HEK293 (cell line): ENCODE measurements around the gene GPR160.
"Not testable (repeated sequence)": the region's sequence is repeated elsewhere in the genome, so short reads cannot be mapped to it uniquely, and the experiment has no call there.

Experiments
- CTCF ChIA-PET: fragments of 350-600 bp; formaldehyde crosslinking; extraction: SDS; loops from one replicate; lab custom pipeline; 2021; ENCODE audit warnings: antibody characterized with exemption; lab: Yijun Ruan, JAX
- POLR2A ChIA-PET: fragments of 300-600 bp; formaldehyde crosslinking; extraction: SDS; loops from one replicate; lab custom pipeline; 2020; ENCODE audit warnings: antibody characterized with exemption, inconsistent platforms; lab: Yijun Ruan, JAX
- H3K27ac ChIP-seq: fragments of 200-500 bp; sonication (Bioruptor generic); 2 replicates; pipeline ENCODE4 v1.5.1; 2014; ENCODE audit warnings: low read depth, low read length, control low read depth, inconsistent platforms; ENCODE audit errors: extremely low read depth
- H3K36me3 ChIP-seq, 2 experiments: fragments of 200-500 bp in 1 of 2; sonication (Bioruptor generic) in 1 of 2; 1 replicate in 1 of 2; 2 replicates in 1 of 2; pipeline ENCODE4 v1.5.1; 2014 to 2017; ENCODE audit warnings: inconsistent platforms in 2 of 2, low read length in 2 of 2; ENCODE audit not compliant: control insufficient read depth in 2 of 2, insufficient read depth in 1 of 2
- H3K4me1 ChIP-seq: fragments of 200-500 bp; sonication (Bioruptor generic); 2 replicates; pipeline ENCODE4 v1.5.1; 2014; ENCODE audit warnings: mild to moderate bottlenecking, low read length, inconsistent platforms; ENCODE audit not compliant: control insufficient read depth, insufficient read depth
- H3K4me3 ChIP-seq: 2 replicates; pipeline ENCODE4 v1.5.1; 2011; ENCODE audit warnings: low read depth, mild to moderate bottlenecking, control low read depth, low read length, moderate library complexity
- H3K9me3 ChIP-seq: fragments of 200-500 bp; sonication (Bioruptor generic); 2 replicates; pipeline ENCODE4 v1.5.1; 2014; ENCODE audit warnings: low read depth, low read length, inconsistent platforms; ENCODE audit not compliant: control insufficient read depth, insufficient read depth
- GLI4 ChIP-seq: fragments of 450-650 bp; formaldehyde crosslinking; IDR thresholded peaks from 2 replicates; pipeline ENCODE4 v1.5.1; 2016; ENCODE audit warnings: missing biosample characterization, missing genetic modification characterization
- GLIS1 ChIP-seq: fragments of 450-650 bp; formaldehyde crosslinking; IDR thresholded peaks from 2 replicates; pipeline ENCODE4 v1.5.1; 2016; ENCODE audit warnings: missing biosample characterization, missing genetic modification characterization
- KLF9 ChIP-seq: fragments of 450-650 bp; formaldehyde crosslinking; IDR thresholded peaks from 2 replicates; pipeline ENCODE4 v1.5.1; 2016; ENCODE audit warnings: missing biosample characterization, missing genetic modification characterization, low read depth
- TRIM28 ChIP-seq: IDR thresholded peaks from 2 replicates; pipeline ENCODE4 v1.6.1; 2011; ENCODE audit warnings: low read length, control low read depth, borderline replicate concordance
- ZIC2 ChIP-seq: fragments of 450-650 bp; formaldehyde crosslinking; IDR thresholded peaks from 2 replicates; pipeline ENCODE4 v1.5.1; 2016; ENCODE audit warnings: missing biosample characterization, missing genetic modification characterization
- ZNF10 ChIP-seq: fragments of 450-650 bp; formaldehyde crosslinking; IDR thresholded peaks from 2 replicates; pipeline ENCODE4 v1.5.1; 2017; ENCODE audit warnings: missing biosample characterization, missing genetic modification characterization
- ZNF112 ChIP-seq: fragments of 450-650 bp; formaldehyde crosslinking; IDR thresholded peaks from 2 replicates; pipeline ENCODE4 v1.5.0; 2017; ENCODE audit warnings: missing biosample characterization, missing genetic modification characterization
- ZNF148 ChIP-seq: fragments of 450-650 bp; formaldehyde crosslinking; IDR thresholded peaks from 2 replicates; pipeline ENCODE4 v1.5.0; 2017; ENCODE audit warnings: missing biosample characterization, missing genetic modification characterization, borderline replicate concordance
- ZNF174 ChIP-seq: fragments of 450-650 bp; formaldehyde crosslinking; IDR thresholded peaks from 2 replicates; pipeline ENCODE4 v1.5.0; 2017; ENCODE audit warnings: missing biosample characterization, mild to moderate bottlenecking, missing genetic modification characterization
- ZNF18 ChIP-seq: fragments of 450-650 bp; formaldehyde crosslinking; IDR thresholded peaks from 2 replicates; pipeline ENCODE4 v1.5.1; 2016; ENCODE audit warnings: missing biosample characterization, missing genetic modification characterization
- ZNF501 ChIP-seq: fragments of 450-650 bp; formaldehyde crosslinking; IDR thresholded peaks from 2 replicates; pipeline ENCODE4 v1.5.1; 2016; ENCODE audit warnings: missing biosample characterization, missing genetic modification characterization
- ZNF558 ChIP-seq: fragments of 450-650 bp; formaldehyde crosslinking; IDR thresholded peaks from 2 replicates; pipeline ENCODE4 v1.5.1; 2016; ENCODE audit warnings: missing biosample characterization, missing genetic modification characterization
- ZNF600 ChIP-seq: fragments of 450-650 bp; formaldehyde crosslinking; IDR thresholded peaks from 2 replicates; pipeline ENCODE4 v1.5.1; 2016; ENCODE audit warnings: missing biosample characterization, missing genetic modification characterization
- ZNF623 ChIP-seq: fragments of 450-650 bp; formaldehyde crosslinking; IDR thresholded peaks from 2 replicates; pipeline ENCODE4 v1.5.1; 2016; ENCODE audit warnings: missing biosample characterization, missing genetic modification characterization
- ZNF645 ChIP-seq: fragments of 450-650 bp; formaldehyde crosslinking; IDR thresholded peaks from 2 replicates; pipeline ENCODE4; 2016; ENCODE audit warnings: missing biosample characterization, missing genetic modification characterization
- ZSCAN16 ChIP-seq: fragments of 450-650 bp; formaldehyde crosslinking; IDR thresholded peaks from 2 replicates; pipeline ENCODE4 v1.5.1; 2016; ENCODE audit warnings: missing biosample characterization, missing genetic modification characterization
- ZSCAN23 ChIP-seq: fragments of 450-650 bp; formaldehyde crosslinking; IDR thresholded peaks from 2 replicates; pipeline ENCODE4 v1.5.1; 2016; ENCODE audit warnings: missing biosample characterization, missing genetic modification characterization

Gene GPR160

GRCh38 chr3:170012683-170013400 is 25.0 kb upstream of the GPR160 start (continued):
- no peak for TF ChIP-seq ZNF18 (tag by site-specific recombination)

GRCh38 chr3:170016057-170016456 is 21.7 kb upstream of the GPR160 start:
- H3K27ac ChIP-seq, result no peak overlapping the region
- no peak overlapping the region for H3K4me3 ChIP-seq
- no peak for TF ChIP-seq ZSCAN23 (tag by site-specific recombination)
- 0 out of 2 replicates have a peak, but pooled peaks have one; percentile 30 for TF ChIP-seq ZNF10
- TF ChIP-seq ZNF558 (tag by site-specific recombination), result no peak
- no peaks in the 10 kb centered on the region for H3K4me1 ChIP-seq
- H3K9me3 ChIP-seq, result no peaks in the 10 kb centered on the region
- CTCF ChIA-PET, result no interaction called here
- POLR2A ChIA-PET, result no interaction called here
- no peaks in the 10 kb centered on the region for H3K36me3 ChIP-seq

GRCh38 chr3:170019306-170019705 is 18.5 kb upstream of the GPR160 start:
- ChIA-PET CTCF (interaction anchor here (0.7 kb wide), 1 partner anchor 49 kb away, joined by 3 read pairs; no protein-coding TSS in a partner anchor), POLR2A (interaction anchor here (0.6 kb wide), 1 partner anchor 784 kb away, joined by 5 read pairs; no protein-coding TSS in a partner anchor)
- H3K4me1 ChIP-seq, H3K9me3 ChIP-seq, H3K27ac ChIP-seq, H3K36me3 ChIP-seq, H3K4me3 ChIP-seq: not testable (repeated sequence)

- Histone ChIP-seq H3K9me3 (no peaks in the 10 kb centered on the region), H3K4me3 (no peak overlapping the region), H3K36me3 (no peaks in the 10 kb centered on the region), H3K4me1 (no peaks in the 10 kb centered on the region), H3K27ac (no peak overlapping the region)
- POLR2A ChIA-PET, result no interaction called here
- CTCF ChIA-PET, result interaction anchor here (1.2 kb wide), 1 partner anchor 16 kb away, joined by 4 read pairs; the partner anchor contains the start of gene GPR160
- TF ChIP-seq TRIM28 (no peak), ZIC2 (tag by site-specific recombination) (no peak), ZSCAN16 (tag by site-specific recombination) (no peak), ZNF148 (tag by site-specific recombination) (no peak), ZNF600 (tag by site-specific recombination) (no peak), ZNF18 (tag by site-specific recombination) (no peak), GLI4 (tag by site-specific recombination) (no peak), ZNF623 (tag by site-specific recombination) (no peak), ZNF645 (tag by site-specific recombination) (no peak), ZNF112 (tag by site-specific recombination) (no peak), ZNF501 (tag by site-specific recombination) (no peak), ZNF174 (tag by site-specific recombination) (no peak), KLF9 (tag by site-specific recombination) (no peak), GLIS1 (no peak)
Measured at GRCh38 chr3:170021083-170021482, 16.7 kb upstream of the GPR160 start.
